H1 (cell line): Measurements from ENCODE around the gene LCN2. TPM values are rescaled to one million over a fixed set of nuclear protein-coding genes. Genes with fewer than 3 reads are reported as not detected.

Source experiments
- CTCF ChIA-PET: fragments of 300-600 bp; sonication (Branson Sonifier 250); formaldehyde crosslinking; loops from one replicate; lab custom pipeline; 2021; ENCODE audit not compliant: partially characterized antibody; lab: Charles Lee
- POLR2A ChIA-PET: fragments of 300-600 bp; sonication (Branson Sonifier 250); formaldehyde crosslinking; loops from one replicate; lab custom pipeline; 2021; ENCODE audit warnings: inconsistent platforms; ENCODE audit not compliant: partially characterized antibody; lab: Charles Lee
- DNase-seq, 2 experiments: peaks; one replicate each; pipeline versions ENCODE4 v3.0.0 to v3.0.0-alpha.2; 2010 to 2022; ENCODE audit warnings: low spot score in 2 of 2, low read depth in 1 of 2, mixed read lengths in 1 of 2
- FAIRE-seq: peaks from 2 replicates; lab custom pipeline; 2011; peaks lifted over from hg19 to GRCh38; lab: Jason Lieb, UNC
- H2AFZ ChIP-seq: 2 replicates; pipeline ENCODE4 v1.8.1; 2012; ENCODE audit warnings: low read length, inconsistent platforms
- H2AK5ac ChIP-seq: 2 replicates; pipeline ENCODE4 v1.6.1; 2013; ENCODE audit warnings: low read depth, low read length
- H2BK120ac ChIP-seq: replicated peaks from 2 replicates; pipeline ENCODE3; 2013; ENCODE audit warnings: low read depth, low read length, inconsistent platforms
- H2BK12ac ChIP-seq: 2 replicates; pipeline ENCODE4 v1.6.1; 2013; ENCODE audit warnings: low read depth, low read length
- H2BK15ac ChIP-seq: 2 replicates; pipeline ENCODE4 v1.6.1; 2013; ENCODE audit warnings: low read length
- H2BK20ac ChIP-seq: 2 replicates; pipeline ENCODE4 v1.6.1; 2013; ENCODE audit warnings: low read length
- H2BK5ac ChIP-seq: 2 replicates; pipeline ENCODE4 v1.6.1; 2013; ENCODE audit warnings: low read depth, low read length
- H3K14ac ChIP-seq: 2 replicates; pipeline ENCODE4 v1.6.1; 2013; ENCODE audit warnings: inconsistent platforms; ENCODE audit not compliant: insufficient read length
- H3K18ac ChIP-seq: 2 replicates; pipeline ENCODE4 v1.6.1; 2013; ENCODE audit warnings: low read length; ENCODE audit errors: extremely low read depth
- H3K23ac ChIP-seq: 2 replicates; pipeline ENCODE4 v1.6.1; 2013; ENCODE audit warnings: inconsistent platforms; ENCODE audit not compliant: insufficient read length
- H3K23me2 ChIP-seq: 2 replicates; pipeline ENCODE4 v1.6.1; 2013; ENCODE audit warnings: low read depth, low read length
- H3K27ac ChIP-seq: 2 replicates; pipeline ENCODE4 v1.6.1; 2011; ENCODE audit warnings: low read depth, low read length, inconsistent platforms
- H3K27me3 ChIP-seq, 4 experiments: replicated peaks in 1 of 4; 1 replicate in 1 of 4; 2 replicates in 3 of 4; pipeline versions ENCODE4 v1.6.1 to v1.8.1; 2011 to 2013; ENCODE audit warnings: low read length in 3 of 4, mild to moderate bottlenecking in 3 of 4, inconsistent platforms in 2 of 4, mixed read lengths in 2 of 4, moderate library complexity in 1 of 4; ENCODE audit not compliant: control insufficient read depth in 3 of 4, insufficient read depth in 3 of 4; ENCODE audit errors: extremely low read depth in 1 of 4
- H3K36me3 ChIP-seq, 4 experiments: 2 replicates each; pipeline versions ENCODE4 v1.6.1 to v1.8.1; 2011 to 2013; ENCODE audit warnings: mild to moderate bottlenecking in 4 of 4, low read length in 3 of 4, moderate library complexity in 2 of 4, control low read depth in 1 of 4, inconsistent platforms in 1 of 4; ENCODE audit not compliant: insufficient read depth in 4 of 4, control insufficient read depth in 2 of 4
- H3K4ac ChIP-seq: replicated peaks from 2 replicates; pipeline ENCODE3; 2013; ENCODE audit warnings: low read length, low read depth, mixed read lengths, inconsistent platforms; ENCODE audit not compliant: insufficient read length
- H3K4me1 ChIP-seq, 4 experiments: replicated peaks in 1 of 4; 1 replicate in 1 of 4; 2 replicates in 3 of 4; pipeline versions ENCODE4 v1.6.1 to v1.8.1; 2011 to 2013; ENCODE audit warnings: low read length in 3 of 4, inconsistent platforms in 2 of 4, mixed read lengths in 1 of 4; ENCODE audit not compliant: insufficient read depth in 4 of 4, control insufficient read depth in 3 of 4
- H3K4me2 ChIP-seq, 2 experiments: 2 replicates each; pipeline versions ENCODE4 v1.6.1 to v1.8.1; 2011 to 2013; ENCODE audit warnings: low read depth in 2 of 2, low read length in 2 of 2, control low read depth in 1 of 2, inconsistent platforms in 1 of 2, mild to moderate bottlenecking in 1 of 2; ENCODE audit not compliant: insufficient read depth in 1 of 2
- H3K4me3 ChIP-seq, 4 experiments: fragments of 200-600, 300-600 bp in 1 of 4; sonication (generic), shearing (Covaris generic), sonication (Bioruptor Twin) in 1 of 4; 2 replicates each; pipeline versions ENCODE4 v1.5.1 to v1.8.1; 2011 to 2016; ENCODE audit warnings: low read length in 4 of 4, low read depth in 3 of 4, control low read depth in 2 of 4, inconsistent platforms in 2 of 4, mild to moderate bottlenecking in 2 of 4, mixed read lengths in 1 of 4, moderate library complexity in 1 of 4; ENCODE audit not compliant: insufficient read depth in 2 of 4; ENCODE audit errors: extremely low read depth in 1 of 4
- H3K56ac ChIP-seq: replicated peaks from 2 replicates; pipeline ENCODE3; 2013; ENCODE audit warnings: low read depth, mild to moderate bottlenecking, mixed read lengths, low read length, inconsistent platforms; ENCODE audit not compliant: insufficient read length
- H3K79me1 ChIP-seq: 2 replicates; pipeline ENCODE4 v1.6.1; 2013; ENCODE audit warnings: low read depth, low read length, control low read depth
- H3K79me2 ChIP-seq, 2 experiments: 2 replicates each; pipeline versions ENCODE4 v1.6.1 to v1.8.1; 2012 to 2013; ENCODE audit warnings: low read length in 2 of 2, mild to moderate bottlenecking in 2 of 2, inconsistent platforms in 1 of 2; ENCODE audit not compliant: insufficient read depth in 2 of 2, control insufficient read depth in 1 of 2
- H3K9ac ChIP-seq, 4 experiments: replicated peaks in 1 of 4; 1 replicate in 1 of 4; 2 replicates in 3 of 4; pipeline versions ENCODE4 v1.6.1 to v1.8.1; 2011 to 2013; ENCODE audit warnings: low read depth in 3 of 4, low read length in 3 of 4, control low read depth in 2 of 4, mild to moderate bottlenecking in 2 of 4, moderate library complexity in 2 of 4, inconsistent platforms in 1 of 4; ENCODE audit errors: extremely low read depth in 1 of 4
- H3K9me3 ChIP-seq, 2 experiments: 2 replicates each; pipeline versions ENCODE4 v1.6.1 to v1.8.1; 2012 to 2013; ENCODE audit warnings: mild to moderate bottlenecking in 2 of 2, moderate library complexity in 2 of 2, control low read depth in 1 of 2, inconsistent platforms in 1 of 2, low read depth in 1 of 2, low read length in 1 of 2, mixed read lengths in 1 of 2; ENCODE audit not compliant: insufficient read depth in 2 of 2
- H4K20me1 ChIP-seq, 2 experiments: replicated peaks in 1 of 2; 2 replicates each; pipeline versions ENCODE3 to v1.8.1; 2011 to 2013; ENCODE audit warnings: inconsistent platforms in 2 of 2, low read length in 2 of 2, mild to moderate bottlenecking in 1 of 2; ENCODE audit not compliant: insufficient read depth in 2 of 2, control insufficient read depth in 1 of 2
- H4K5ac ChIP-seq: 2 replicates; pipeline ENCODE4 v1.6.1; 2013; ENCODE audit warnings: low read length, low read depth, mixed read lengths, inconsistent platforms; ENCODE audit not compliant: insufficient read length
- H4K8ac ChIP-seq: 2 replicates; pipeline ENCODE4 v1.8.0; 2013; ENCODE audit warnings: mild to moderate bottlenecking, moderate library complexity, low read length, inconsistent platforms; ENCODE audit not compliant: insufficient read depth; ENCODE audit errors: extremely low read depth
- H4K91ac ChIP-seq: replicated peaks from 2 replicates; pipeline ENCODE3; 2013; ENCODE audit warnings: low read length, mixed read lengths, inconsistent platforms; ENCODE audit not compliant: insufficient read length
- EGR1 ChIP-seq: IDR thresholded peaks from 2 replicates; pipeline ENCODE4 v1.6.1; 2011; ENCODE audit warnings: low read depth, low read length, borderline replicate concordance
- KDM4A ChIP-seq: IDR thresholded peaks from one replicate; pipeline ENCODE4 v1.7.1; 2012; ENCODE audit warnings: low read depth, mild to moderate bottlenecking, moderate library complexity, low read length, inconsistent platforms; ENCODE audit not compliant: severe bottlenecking
- PHF8 ChIP-seq: fragments of 200-600 bp; sonication (generic); conservative IDR thresholded peaks from 2 replicates; pipeline ENCODE4 v1.7.1; 2012; ENCODE audit warnings: low read depth, mild to moderate bottlenecking, inconsistent platforms, low read length, moderate library complexity
- RBBP5 ChIP-seq: IDR thresholded peaks from 2 replicates; pipeline ENCODE4 v1.7.1; 2012; ENCODE audit warnings: low read depth, mild to moderate bottlenecking, inconsistent platforms, low read length, moderate library complexity, borderline replicate concordance
- RNF2 ChIP-seq: fragments of 200-900, 300-1000 bp; sonication (generic); IDR thresholded peaks from 2 replicates; pipeline ENCODE4 v1.7.1; 2016; ENCODE audit warnings: borderline replicate concordance, low read depth, mild to moderate bottlenecking, antibody characterized with exemption, low read length; ENCODE audit not compliant: poor library complexity, severe bottlenecking; ENCODE audit errors: missing control alignments
- SIN3A ChIP-seq, 2 experiments: IDR thresholded peaks in 1 of 2; conservative IDR thresholded peaks in 1 of 2; 2 replicates each; pipeline ENCODE4 v1.6.1; 2011 to 2012; ENCODE audit warnings: low read length in 2 of 2, improper control_type of control experiment in 1 of 2, low read depth in 1 of 2, mild to moderate bottlenecking in 1 of 2
- TAF1 ChIP-seq: IDR thresholded peaks from 2 replicates; pipeline ENCODE4 v1.6.1; 2011; ENCODE audit warnings: mild to moderate bottlenecking, low read depth, low read length
- TEAD4 ChIP-seq: IDR thresholded peaks from 2 replicates; pipeline ENCODE4 v1.6.1; 2012; ENCODE audit warnings: low read depth, low read length, inconsistent platforms, mixed read lengths
- WGBS, 2 experiments: shearing (Covaris generic) in 1 of 2; methylation state at CpG; one replicate each; pipeline versions ENCODE4 v1.1.6 to v1.1.7; 2013 to 2015; ENCODE audit warnings: low lambda C conversion rate in 2 of 2, mixed read lengths in 2 of 2, inconsistent platforms in 1 of 2, low coverage in 1 of 2, missing lambda C conversion rate in 1 of 2; ENCODE audit not compliant: insufficient replicate concordance in 2 of 2, insufficient coverage in 1 of 2, insufficient read length in 1 of 2; ENCODE audit errors: extremely low coverage in 1 of 2, missing lambda C conversion rate in 1 of 2; 5-methylcytosine and 5-hydroxymethylcytosine counted together
- polyA plus RNA-seq, 7 experiments: library from polyadenylated mRNA; depleted of rRNA in 3 of 7; stranded (reverse) in 5 of 7; unstranded in 2 of 7; fragments of >200 nt in 5 of 7; fragments of 200-250 nt in 2 of 7; gene quantifications; 1 replicate in 5 of 7; 2 replicates in 1 of 7; 4 replicates in 1 of 7; pipeline versions ENCODE4 v1.2.1 to v1.2.3, GENCODE V29; 2011 to 2013; ENCODE audit warnings: missing spikeins in 2 of 7, mixed read lengths in 2 of 7
- total RNA-seq: library from RNA; stranded (reverse); fragmentation: NEBNext Ultra II Directional; extraction: Animal tissue kit (Norgen Biotek cat#: 25700); gene quantifications from 2 replicates; pipeline ENCODE4 v1.2.1, GENCODE V29; 2021
- TF ChIP-seq, protein P1 (sequence below): IDR thresholded peaks from 2 replicates; pipeline ENCODE4 v1.6.1; 2012; ENCODE audit warnings: inconsistent platforms

LCN2 gene
- total and polyA plus RNA-seq, 2 of the 8 experiments (the other 6 are each of a cell fraction or from before 2014, with no cell fraction given) = 1.1 to 1.6 TPM

DNA sequence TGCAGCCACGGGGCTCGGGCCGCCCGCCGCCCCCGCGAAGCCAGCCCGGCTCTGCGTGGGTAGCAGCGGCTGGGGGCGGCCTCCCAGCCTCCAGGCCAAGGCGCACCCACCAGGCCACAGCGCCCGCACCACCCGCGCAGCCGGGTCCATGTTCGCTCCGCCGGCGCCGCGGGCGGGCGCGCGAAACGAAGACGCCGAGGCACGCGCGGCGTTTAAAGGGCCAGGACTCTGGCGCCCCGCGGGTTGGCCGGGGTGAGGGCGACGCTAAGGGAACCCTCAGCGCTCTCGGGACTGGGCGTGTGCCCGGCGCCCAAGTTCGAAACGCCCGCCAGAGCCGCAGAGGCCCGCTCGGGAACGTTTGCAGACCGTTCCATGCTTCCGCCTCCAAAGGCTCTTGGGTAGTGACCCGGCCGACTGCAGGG, 21.7 kb upstream of the LCN2 start, which contains the start of gene PTGES2:
TSS of gene PTGES2 (minus strand) at position 162 of the 422 bp plus-strand sequence. CDS start at position 150, 12 bp downstream.
- Histone ChIP-seq H2BK15ac (0 out of 2 replicates have a peak within 1 kb of the TSS, but pooled peaks have one; percentile 92), H3K4me3 (peak within 1 kb of the TSS; percentile 86 to 96 (median 89)), H2BK20ac (no peak within 1 kb of the TSS), H3K27ac (peak within 1 kb of the TSS; percentile 95), H2AK5ac (no peak within 1 kb of the TSS), H3K4me1 (peaks cover 0 to 6% (median 3%) of the 10 kb centered on the region in 4 experiments; a peak in 4 of 7 replicates), H4K20me1 (peaks cover 0 to 13% of the 10 kb centered on the region in 2 experiments), H3K9me3 (peaks cover 0 to 4% of the 10 kb centered on the region in 2 experiments; a peak in 1 of 4 replicates), H2BK12ac (no peak within 1 kb of the TSS; the same call in 1 of the 2 replicates), H3K9ac (peak within 1 kb of the TSS; percentile 69 to 85 (median 80)), H2BK5ac (peak within 1 kb of the TSS; percentile 88), H3K27me3 (peaks cover 0 to 8% (median 7%) of the 10 kb centered on the region in 4 experiments; a peak in 5 of 7 replicates), H3K14ac (no peak within 1 kb of the TSS), H3K4me2 (peak within 1 kb of the TSS; percentile 82 to 91), H3K23ac (no peak within 1 kb of the TSS), H4K5ac (peak within 1 kb of the TSS; percentile 96), H4K8ac (peak within 1 kb of the TSS; percentile 99), H2AFZ (peak within 1 kb of the TSS; percentile 79; the same call in 1 of the 2 replicates), H2BK120ac (peak within 1 kb of the TSS; percentile 90), H3K79me1 (peaks cover 4% of the 10 kb centered on the region; the same call in 1 of the 2 replicates), H3K18ac (peak within 1 kb of the TSS; percentile 98), H4K91ac (peak within 1 kb of the TSS; percentile 97), H3K36me3 (peaks cover 2 to 12% (median 7%) of the 10 kb centered on the region in 4 experiments; a peak in 4 of 8 replicates), H3K79me2 (peaks cover 0 to 20% of the 10 kb centered on the region in 2 experiments; a peak in 1 of 4 replicates), H3K23me2 (peaks cover 6% of the 10 kb centered on the region; the same call in 1 of the 2 replicates), H3K56ac (peak within 1 kb of the TSS; percentile 97), H3K4ac (peak within 1 kb of the TSS; percentile 85)
- peak in 1 of 2 experiments; percentile 80 for DNase-seq
- ChIA-PET CTCF (interaction anchor here (2.2 to 9.9 kb wide), 3 partner anchors 10 to 24 kb away, joined by 11 to 74 read pairs (median 18); partner anchors contain the start of gene LCN2), POLR2A (interaction anchor here (0.5 to 4.2 kb wide), 4 partner anchors 13 to 471 kb away, joined by 3 to 21 read pairs (median 8); partner anchors contain the start of gene BBLN)
- WGBS, 2 experiments = 2% methylated on average over 32 of the region's 56 CpGs; no CpG with 5 or more reads in 1 of the 2 experiments
- no peak for FAIRE-seq
- TF ChIP-seq PHF8 (peak; percentile 70; the same call in 1 of the 2 replicates), TAF1 (0 out of 2 replicates have a peak, but pooled peaks have one; percentile 28), SIN3A (conservative IDR thresholded peaks at IDR 0.05 in 1 of 2, IDR thresholded peaks at IDR 0.05 in 1 of 2; ENCODE audit: low read depth in 1 of 2, low read length in 2 of 2) (0 out of 4 replicates have a peak, but pooled peaks of 1 of the 2 experiments have one; percentile 43), EGR1 (peak; percentile 5; the same call in 1 of the 2 replicates), TEAD4 (no peak), RBBP5 (peak; percentile 56; the same call in 1 of the 2 replicates), KDM4A (peak; percentile 69), RNF2 (no peak)
- TF ChIP-seq, protein P1, sequence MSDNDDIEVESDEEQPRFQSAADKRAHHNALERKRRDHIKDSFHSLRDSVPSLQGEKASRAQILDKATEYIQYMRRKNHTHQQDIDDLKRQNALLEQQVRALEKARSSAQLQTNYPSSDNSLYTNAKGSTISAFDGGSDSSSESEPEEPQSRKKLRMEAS = peak; percentile 69
